ENCODE data around the gene NIBAN1.

NIBAN1 gene

GRCh38 chr1:184986250-184986649 lies 11.9 kb upstream of the NIBAN1 start:
- Mint-ChIP-seq H3K9me3 (no peaks in the 10 kb centered on the region), H3K4me3 (no peak overlapping the region), H3K27me3 (peaks cover 11% of the 10 kb centered on the region), H3K27ac (no peak overlapping the region), H3K36me3 (no peaks in the 10 kb centered on the region), H3K4me1 (peaks cover 2% of the 10 kb centered on the region)
- no peak for ATAC-seq (ENCODE audit: low read depth)
- no peak for DNase-seq (ENCODE audit: low spot score in 2 of 2)

DNA sequence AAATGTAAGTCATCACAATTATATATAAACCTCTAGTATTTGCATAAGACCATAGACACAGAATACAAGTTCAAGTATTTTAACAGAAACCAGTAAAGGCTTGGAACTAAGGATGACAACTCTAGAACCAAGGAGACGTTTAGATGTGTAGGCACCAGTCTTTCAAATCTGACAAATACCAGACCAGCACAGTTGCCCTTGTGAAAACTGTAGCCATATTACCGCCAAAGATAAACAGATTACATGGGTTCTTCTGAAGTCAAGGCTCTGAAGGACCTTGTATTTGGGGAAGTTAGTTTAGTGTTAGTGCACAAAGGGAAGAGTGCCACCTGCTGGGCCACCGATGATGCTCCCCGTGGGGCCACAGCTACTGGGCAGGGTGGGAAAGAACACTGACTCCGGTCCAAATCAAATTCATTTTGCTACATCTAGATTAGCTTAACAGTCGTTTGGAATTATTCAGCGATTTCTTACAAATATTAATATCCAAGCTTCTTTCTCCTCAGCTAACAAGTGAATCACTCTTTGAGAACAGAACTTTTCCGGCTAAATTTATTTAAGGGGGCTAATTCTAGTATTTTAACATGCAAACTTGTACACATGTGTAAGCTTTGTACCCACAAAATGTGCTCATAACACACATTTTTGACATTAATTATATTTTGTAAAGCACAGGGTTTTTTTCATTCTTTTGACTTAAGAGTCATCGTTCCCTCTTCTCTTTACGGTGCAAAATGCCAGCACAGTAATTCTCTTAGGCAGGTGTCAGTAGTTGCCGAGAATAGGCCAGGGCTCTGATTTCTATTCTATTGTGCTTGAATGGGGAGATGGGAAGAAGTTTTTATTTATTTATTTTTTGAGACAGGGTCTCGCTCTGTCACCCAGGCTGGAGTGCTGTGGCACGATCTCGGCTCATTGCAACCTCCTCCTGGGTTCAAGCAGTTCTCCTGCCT lies 8.0 kb upstream of the NIBAN1 start:
- DNase-seq (ENCODE audit: low spot score in 2 of 2) (peak; percentile 69 to 70), ATAC-seq (ENCODE audit: low read depth) (peak; percentile 100)
- Mint-ChIP-seq H3K4me1 (peaks cover 2% of the 10 kb centered on the region), H3K4me3 (no peak overlapping the region), H3K36me3 (no peaks in the 10 kb centered on the region), H3K27ac (no peak overlapping the region), H3K9me3 (no peaks in the 10 kb centered on the region), H3K27me3 (peaks cover 9% of the 10 kb centered on the region)

- H3K9me3 Mint-ChIP-seq: no peaks in the 10 kb centered on the region
- no peak for ATAC-seq (ENCODE audit: low read depth)
- H3K36me3 Mint-ChIP-seq: no peaks in the 10 kb centered on the region
These were observed 6.4 kb upstream of the NIBAN1 start for GRCh38 chr1:184980726-184981125.

DNA sequence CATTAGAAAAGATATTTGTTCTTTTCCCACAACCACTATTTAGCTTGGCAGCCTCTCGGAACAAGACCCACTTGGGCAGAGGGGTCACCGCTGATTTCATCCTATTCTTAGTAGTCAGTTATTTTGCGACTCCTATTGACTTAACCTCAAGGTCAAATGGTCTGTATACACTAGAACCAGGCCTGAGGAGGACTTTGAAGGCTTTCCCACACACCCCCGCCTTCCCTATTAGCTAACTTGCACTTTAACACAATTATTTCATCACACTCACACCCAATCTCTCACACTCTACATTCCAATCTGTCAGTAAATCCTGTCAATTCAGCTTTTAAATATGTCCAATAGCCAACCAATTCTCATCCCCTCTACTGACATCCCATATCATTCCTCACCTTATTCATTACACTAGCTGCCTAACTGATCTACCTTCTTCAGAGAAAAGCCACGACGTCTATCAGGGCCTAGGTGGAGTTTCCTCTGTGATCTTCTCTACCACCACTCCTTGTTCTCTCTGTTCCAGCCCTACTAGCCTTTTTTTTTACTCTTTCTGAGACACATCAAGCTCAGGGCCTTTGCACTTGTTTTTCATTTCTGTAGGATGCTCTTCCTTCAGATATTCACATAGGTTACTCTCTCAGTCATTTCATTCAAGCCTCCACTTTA lies 1.0 kb upstream of the NIBAN1 start:
- H3K9me3 Mint-ChIP-seq: no peaks in the 10 kb centered on the region
- H3K36me3 Mint-ChIP-seq: no peaks in the 10 kb centered on the region
- H3K4me3 Mint-ChIP-seq: peak overlapping the region; percentile 12
- H3K27ac Mint-ChIP-seq: no peak overlapping the region
- H3K27me3 Mint-ChIP-seq: peaks cover 6% of the 10 kb centered on the region
- DNase-seq (ENCODE audit: low spot score in 2 of 2) (no peak), ATAC-seq (ENCODE audit: low read depth) (no peak)
- peaks cover 16% of the 10 kb centered on the region for H3K4me1 Mint-ChIP-seq

More at GRCh38 chr1:184980726-184981125, 6.4 kb upstream of the NIBAN1 start:
- H3K27ac Mint-ChIP-seq: no peak overlapping the region
- H3K4me1 Mint-ChIP-seq: peaks cover 2% of the 10 kb centered on the region
- peaks cover 5% of the 10 kb centered on the region for H3K27me3 Mint-ChIP-seq
- H3K4me3 Mint-ChIP-seq: no peak overlapping the region
- DNase-seq (ENCODE audit: low spot score in 2 of 2): no peak

- peak overlapping the region; percentile 77 for H3K4me3 Mint-ChIP-seq
- DNase-seq (ENCODE audit: low spot score in 2 of 2): no peak
- no peaks in the 10 kb centered on the region for H3K36me3 Mint-ChIP-seq
- peaks cover 6% of the 10 kb centered on the region for H3K27me3 Mint-ChIP-seq
- ATAC-seq (ENCODE audit: low read depth): no peak
- H3K9me3 Mint-ChIP-seq: no peaks in the 10 kb centered on the region
- H3K27ac Mint-ChIP-seq: peak overlapping the region; percentile 28
- peaks cover 16% of the 10 kb centered on the region for H3K4me1 Mint-ChIP-seq
These were observed 468 bp upstream of the NIBAN1 start for GRCh38 chr1:184974837-184975115.

- ATAC-seq (ENCODE audit: low read depth) (peak; percentile 51), DNase-seq (ENCODE audit: low spot score in 2 of 2) (peak; percentile 10 to 49)
- no peaks in the 10 kb centered on the region for H3K9me3 Mint-ChIP-seq
- no peaks in the 10 kb centered on the region for H3K36me3 Mint-ChIP-seq
- peaks cover 16% of the 10 kb centered on the region for H3K4me1 Mint-ChIP-seq
- peaks cover 6% of the 10 kb centered on the region for H3K27me3 Mint-ChIP-seq
- peak overlapping the region; percentile 83 for H3K27ac Mint-ChIP-seq
- peak overlapping the region; percentile 91 for H3K4me3 Mint-ChIP-seq
These were observed 844 bp downstream of the NIBAN1 start for GRCh38 chr1:184973272-184974055.

GRCh38 chr1:184972315-184973055 lies 1.8 kb downstream of the NIBAN1 start:
- H3K9me3 Mint-ChIP-seq: no peaks in the 10 kb centered on the region
- DNase-seq (ENCODE audit: low spot score in 2 of 2) (no peak), ATAC-seq (ENCODE audit: low read depth) (no peak)
- H3K27me3 Mint-ChIP-seq: peaks cover 6% of the 10 kb centered on the region
- H3K4me1 Mint-ChIP-seq: peaks cover 16% of the 10 kb centered on the region
- peak overlapping the region; percentile 83 for H3K27ac Mint-ChIP-seq
- H3K36me3 Mint-ChIP-seq: no peaks in the 10 kb centered on the region
- H3K4me3 Mint-ChIP-seq: peak overlapping the region; percentile 91

GRCh38 chr1:184971522-184972265 lies 2.6 kb downstream of the NIBAN1 start:
- Mint-ChIP-seq H3K27me3 (peaks cover 7% of the 10 kb centered on the region), H3K4me3 (no peak overlapping the region), H3K36me3 (no peaks in the 10 kb centered on the region), H3K4me1 (peaks cover 16% of the 10 kb centered on the region), H3K9me3 (no peaks in the 10 kb centered on the region), H3K27ac (peak overlapping the region; percentile 76)
- no peak for DNase-seq (ENCODE audit: low spot score in 2 of 2)
- no peak for ATAC-seq (ENCODE audit: low read depth)

DNA sequence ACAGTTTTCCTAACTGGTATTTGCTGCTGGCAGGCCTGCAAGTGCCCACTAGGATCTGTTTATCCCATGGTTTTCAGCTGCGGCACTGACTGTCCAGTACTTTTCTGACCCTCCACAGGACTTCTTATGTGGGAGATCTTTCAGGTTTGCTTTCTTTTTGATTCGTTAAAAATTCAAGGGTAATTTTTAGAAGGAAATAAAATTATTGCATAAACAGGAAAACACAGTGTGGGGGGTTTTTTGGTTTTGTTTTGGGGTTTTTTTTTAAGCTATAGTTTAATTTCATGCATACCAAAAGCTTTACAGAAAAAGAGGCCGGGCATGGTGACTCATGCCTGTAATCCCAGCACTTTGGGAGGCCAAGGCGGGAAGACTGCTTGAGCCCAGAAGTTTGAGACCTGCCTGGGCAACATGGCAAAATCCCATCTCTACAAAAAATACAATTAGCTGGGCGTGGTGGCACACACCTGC lies 3.6 kb downstream of the NIBAN1 start:
- H3K36me3 Mint-ChIP-seq: no peaks in the 10 kb centered on the region
- no peaks in the 10 kb centered on the region for H3K9me3 Mint-ChIP-seq
- peaks cover 7% of the 10 kb centered on the region for H3K27me3 Mint-ChIP-seq
- H3K4me3 Mint-ChIP-seq: no peak overlapping the region
- DNase-seq (ENCODE audit: low spot score in 2 of 2): no peak
- H3K27ac Mint-ChIP-seq: peak overlapping the region; percentile 76
- no peak for ATAC-seq (ENCODE audit: low read depth)
- H3K4me1 Mint-ChIP-seq: peaks cover 16% of the 10 kb centered on the region

- Mint-ChIP-seq H3K4me3 (no peak overlapping the region), H3K4me1 (peaks cover 7% of the 10 kb centered on the region), H3K27me3 (peaks cover 1% of the 10 kb centered on the region), H3K27ac (peak overlapping the region; percentile 14), H3K36me3 (peaks cover 4% of the 10 kb centered on the region), H3K9me3 (no peaks in the 10 kb centered on the region)
- no peak for ATAC-seq (ENCODE audit: low read depth)
- DNase-seq (ENCODE audit: low spot score in 2 of 2): no peak
These were observed 7.3 kb downstream of the NIBAN1 start for GRCh38 chr1:184966989-184967388.

GRCh38 chr1:184965944-184966860 lies 8.1 kb downstream of the NIBAN1 start:
- Mint-ChIP-seq H3K36me3 (peaks cover 5% of the 10 kb centered on the region), H3K27me3 (peaks cover 1% of the 10 kb centered on the region), H3K9me3 (no peaks in the 10 kb centered on the region), H3K4me1 (peaks cover 7% of the 10 kb centered on the region), H3K4me3 (no peak overlapping the region), H3K27ac (no peak overlapping the region)
- ATAC-seq (ENCODE audit: low read depth): no peak
- DNase-seq (ENCODE audit: low spot score in 2 of 2): no peak

- Mint-ChIP-seq H3K27me3 (peaks cover 1% of the 10 kb centered on the region), H3K9me3 (no peaks in the 10 kb centered on the region), H3K4me1 (peaks cover 7% of the 10 kb centered on the region), H3K4me3 (no peak overlapping the region), H3K27ac (no peak overlapping the region), H3K36me3 (peaks cover 5% of the 10 kb centered on the region)
- ATAC-seq (ENCODE audit: low read depth) (no peak), DNase-seq (ENCODE audit: low spot score in 2 of 2) (no peak)
These were observed 8.9 kb downstream of the NIBAN1 start for GRCh38 chr1:184965439-184965838.

Data from memory B cell (primary cell).